SJSA1 (cell line): ENCODE results near the gene MKKS. TPM values are rescaled to one million over a fixed set of nuclear protein-coding genes. Genes with fewer than 3 reads are reported as not detected.

Experiments used
- DNase-seq, 2 experiments: peaks; one replicate each; pipeline ENCODE4 v3.0.0-alpha.2; 2015 to 2020; ENCODE audit warnings: low spot score in 2 of 2, low read depth in 1 of 2
- H3K27ac ChIP-seq: fragments of 250-450 bp; sonication (Bioruptor Pico); 2 replicates; pipeline ENCODE4 v1.5.1; 2020; ENCODE audit warnings: mild to moderate bottlenecking, moderate library complexity
- H3K27me3 ChIP-seq: fragments of 250-450 bp; sonication (Bioruptor Pico); replicated peaks from 2 replicates; pipeline ENCODE4 v1.5.1; 2020; ENCODE audit warnings: mild to moderate bottlenecking, moderate library complexity
- H3K36me3 ChIP-seq: fragments of 250-450 bp; sonication (Bioruptor Pico); 2 replicates; pipeline ENCODE4 v1.5.1; 2020; ENCODE audit warnings: mild to moderate bottlenecking
- H3K4me1 ChIP-seq: fragments of 250-450 bp; sonication (Bioruptor Pico); replicated peaks from 2 replicates; pipeline ENCODE4 v1.6.1; 2021; ENCODE audit warnings: mild to moderate bottlenecking
- H3K4me3 ChIP-seq: fragments of 250-450 bp; sonication (Bioruptor Pico); 2 replicates; pipeline ENCODE4 v1.5.1; 2020; ENCODE audit warnings: mild to moderate bottlenecking
- H3K9me3 ChIP-seq: fragments of 250-450 bp; sonication (Bioruptor Pico); replicated peaks from 2 replicates; pipeline ENCODE4 v1.5.1; 2020; ENCODE audit warnings: mild to moderate bottlenecking
- total RNA-seq: library from RNA; depleted of rRNA; stranded (reverse); fragments of >200 nt; shearing (Covaris generic); gene quantifications from 2 replicates; pipeline ENCODE4 v1.2.3, GENCODE V29; 2014

The MKKS gene
- total RNA-seq, 1 experiment from 2014 or later = 11.8 TPM

DNA sequence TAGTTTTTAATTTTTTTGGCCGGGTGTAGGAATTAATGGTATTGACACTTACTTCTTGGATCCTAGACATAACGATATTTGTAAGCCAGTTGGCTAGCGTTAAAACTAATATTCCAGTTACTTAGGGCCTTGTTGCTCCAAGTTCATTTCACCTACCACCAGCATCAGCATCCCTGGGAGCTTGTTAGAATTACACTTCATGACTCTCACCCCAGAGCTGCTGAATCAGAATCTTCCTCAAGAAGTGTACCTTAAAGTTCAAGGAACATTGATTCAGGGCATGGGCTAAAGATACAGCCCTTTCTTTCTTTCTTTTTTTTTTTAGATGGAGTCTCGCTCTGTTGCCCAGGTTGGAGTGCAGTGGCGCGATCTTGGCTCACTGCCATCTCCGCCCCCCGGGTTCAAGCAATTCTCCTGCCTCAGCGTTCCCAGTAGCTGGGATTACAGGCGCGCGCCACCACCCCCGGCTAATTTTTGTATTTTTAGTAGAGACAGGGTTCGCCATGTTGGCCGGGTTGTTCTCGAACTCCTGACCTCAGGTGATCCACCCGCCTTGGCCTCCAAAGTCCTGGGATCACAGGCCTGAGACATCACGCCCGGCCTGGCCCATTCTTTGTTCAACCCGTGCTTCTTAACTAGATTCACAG, 2.2 kb upstream of the MKKS start:
- Histone ChIP-seq H3K36me3 (peaks cover 5% of the 10 kb centered on the region; the same call in 1 of the 2 replicates), H3K9me3 (no peaks in the 10 kb centered on the region), H3K4me1 (peaks cover 12% of the 10 kb centered on the region), H3K27me3 (no peaks in the 10 kb centered on the region), H3K27ac (no peak overlapping the region), H3K4me3 (no peak overlapping the region)
- no peak for DNase-seq

DNA sequence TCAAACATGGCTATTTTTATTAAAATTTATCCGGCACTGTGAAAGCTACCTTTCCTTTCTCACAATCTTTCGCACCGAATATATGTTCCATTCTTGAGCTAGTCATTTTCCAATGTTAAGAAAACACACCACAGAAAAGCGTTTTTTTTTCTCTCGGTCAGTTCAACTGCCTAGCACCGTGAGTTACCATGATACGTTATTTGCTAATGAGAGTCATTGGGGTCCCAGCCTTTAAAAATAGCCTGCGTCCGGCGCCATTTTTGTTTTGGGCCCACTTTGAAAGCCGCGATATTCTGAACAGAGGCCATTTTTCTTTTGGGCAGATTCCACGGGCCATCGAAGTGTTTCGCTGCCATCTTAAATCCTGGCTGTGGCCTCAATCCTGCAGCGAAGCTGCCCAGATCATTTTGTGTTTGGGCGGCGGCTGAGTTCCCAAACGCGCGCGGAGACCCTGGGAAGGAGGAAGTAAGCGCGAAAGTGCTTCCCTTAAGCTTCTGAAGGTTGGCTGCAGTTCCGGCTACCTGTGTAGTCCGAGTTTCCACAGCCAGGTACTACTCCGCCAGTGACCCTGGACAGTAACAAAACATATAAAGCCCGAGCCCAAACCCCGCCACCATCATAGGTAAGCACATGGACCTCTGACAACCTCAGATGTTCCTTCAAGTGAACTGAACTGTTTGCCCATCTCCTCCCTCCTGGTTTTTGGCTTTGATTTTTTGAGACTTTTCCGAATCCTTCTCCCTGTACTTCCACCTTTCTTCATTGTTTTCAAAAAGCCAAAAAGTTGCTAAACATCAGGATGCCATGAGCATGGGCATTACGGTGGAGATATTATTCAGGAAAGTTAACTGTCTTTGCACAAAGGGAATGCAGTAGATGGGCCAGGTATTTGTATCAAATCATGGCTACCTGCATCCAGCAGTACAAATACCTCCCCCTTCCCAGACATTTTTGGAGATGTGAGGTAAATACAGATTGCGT, 1.1 kb upstream of the MKKS start, which contains the start of gene SLX4IP:
Gene SLX4IP, plus strand, starts transcription at position 474 of the 981 bp plus-strand sequence. CDS start 22,900 bp downstream, outside the sequence.
- no peaks in the 10 kb centered on the region for H3K27me3 ChIP-seq
- H3K9me3 ChIP-seq = no peaks in the 10 kb centered on the region
- DNase-seq = peak; percentile 90 to 93
- peaks cover 5% of the 10 kb centered on the region; the same call in 1 of the 2 replicates for H3K36me3 ChIP-seq
- peak within 1 kb of the TSS; percentile 87 for H3K27ac ChIP-seq
- peaks cover 19% of the 10 kb centered on the region for H3K4me1 ChIP-seq
- H3K4me3 ChIP-seq = peak within 1 kb of the TSS; percentile 69

DNA sequence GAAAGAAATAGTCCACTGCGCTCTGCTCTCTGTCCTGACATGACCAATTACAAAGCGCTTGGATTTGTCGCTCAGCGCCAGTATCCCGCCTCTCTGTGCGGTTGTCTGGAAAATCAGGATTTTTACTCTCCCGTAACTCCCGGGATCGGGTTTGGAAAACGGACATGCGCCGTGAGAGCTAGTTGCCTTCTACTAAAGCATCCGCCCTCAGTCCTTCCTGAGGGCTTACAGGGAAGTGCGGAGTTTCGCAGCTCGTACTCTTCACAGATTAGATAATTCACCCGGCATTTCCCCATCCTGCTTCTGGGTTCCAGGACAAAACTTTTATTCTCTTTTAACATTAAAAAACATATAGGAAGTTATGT, 427 bp upstream of the MKKS start:
- Histone ChIP-seq H3K4me3 (peak overlapping the region; percentile 69), H3K4me1 (peaks cover 26% of the 10 kb centered on the region), H3K27me3 (no peaks in the 10 kb centered on the region), H3K9me3 (no peaks in the 10 kb centered on the region), H3K27ac (peak overlapping the region; percentile 87), H3K36me3 (peaks cover 5% of the 10 kb centered on the region; the same call in 1 of the 2 replicates)
- peak; percentile 95 to 98 for DNase-seq

DNA sequence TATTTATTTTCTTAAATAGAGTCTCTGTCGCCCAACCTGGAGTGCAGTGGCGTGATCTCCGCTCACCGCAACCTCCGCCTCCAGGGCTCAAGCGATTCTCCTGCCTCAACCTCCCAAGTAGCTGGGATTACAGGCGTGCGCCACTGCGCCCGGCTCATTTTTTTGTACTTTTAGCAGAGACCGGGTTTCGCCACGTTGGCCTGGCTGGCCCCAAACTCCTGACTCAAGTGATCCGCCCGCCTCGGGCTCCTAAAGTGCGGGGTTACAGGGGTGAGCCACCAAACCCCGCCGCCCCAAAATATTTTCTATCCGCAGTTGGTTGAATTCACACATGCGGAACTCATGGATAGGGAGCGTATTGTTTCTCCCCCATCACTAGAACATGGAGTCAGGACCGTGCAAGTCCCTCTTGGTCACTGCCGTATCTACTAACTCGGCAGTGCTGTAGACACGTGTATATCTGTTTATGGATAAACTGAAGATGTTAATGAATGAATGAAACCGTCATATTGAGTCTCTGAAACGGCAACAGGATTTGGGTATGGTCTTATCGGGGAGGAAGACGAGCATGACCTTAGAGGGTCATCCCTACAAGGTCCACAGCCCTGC, 904 bp downstream of the MKKS start:
- Histone ChIP-seq H3K4me1 (peaks cover 28% of the 10 kb centered on the region), H3K4me3 (peak overlapping the region; percentile 69), H3K27ac (no peak overlapping the region), H3K9me3 (no peaks in the 10 kb centered on the region), H3K27me3 (no peaks in the 10 kb centered on the region), H3K36me3 (peaks cover 5% of the 10 kb centered on the region; the same call in 1 of the 2 replicates)
- no peak for DNase-seq

DNA sequence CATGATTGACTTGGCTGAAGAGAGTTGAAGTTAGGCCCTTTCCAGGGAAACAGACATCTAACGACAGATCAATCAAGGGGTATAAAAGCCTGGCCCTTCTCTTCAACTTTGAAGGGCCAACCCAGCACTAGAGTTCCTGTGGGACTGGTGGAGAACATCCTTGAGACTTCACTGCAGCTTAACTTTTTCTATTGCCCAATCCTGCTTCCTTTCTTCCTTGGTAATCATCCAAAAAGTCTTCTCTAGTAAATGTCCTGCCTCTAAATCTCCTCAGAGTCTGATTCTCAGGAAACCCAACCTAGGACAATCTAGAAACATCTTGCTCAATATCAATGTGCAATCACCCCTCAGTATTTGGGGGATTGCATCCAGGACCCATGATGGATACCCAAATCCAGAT, 1.9 kb downstream of the MKKS start:
- Histone ChIP-seq H3K36me3 (peaks cover 5% of the 10 kb centered on the region; the same call in 1 of the 2 replicates), H3K27ac (no peak overlapping the region), H3K9me3 (no peaks in the 10 kb centered on the region), H3K4me3 (no peak overlapping the region), H3K4me1 (peaks cover 28% of the 10 kb centered on the region), H3K27me3 (no peaks in the 10 kb centered on the region)
- DNase-seq = no peak

DNA sequence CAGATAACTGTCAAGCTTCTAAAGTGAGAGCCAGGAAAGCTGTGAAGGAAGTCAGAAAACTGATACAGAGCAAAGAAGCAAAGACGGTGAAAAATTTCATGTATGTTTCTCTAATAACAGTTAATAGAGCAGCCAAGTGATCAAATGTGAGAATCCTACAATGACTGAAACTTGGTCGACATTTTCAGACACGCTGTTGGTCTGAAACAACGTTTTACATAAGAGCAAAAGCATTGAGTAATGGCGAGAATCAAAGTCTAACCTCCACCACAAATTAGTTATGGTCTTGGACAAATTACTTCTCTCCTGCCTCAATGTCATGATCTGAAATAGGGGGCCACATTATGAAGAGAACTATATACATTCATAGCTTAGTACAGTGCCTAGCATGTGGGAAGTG, 3.3 kb downstream of the MKKS start:
- peaks cover 5% of the 10 kb centered on the region; the same call in 1 of the 2 replicates for H3K36me3 ChIP-seq
- H3K4me1 ChIP-seq = peaks cover 27% of the 10 kb centered on the region
- no peak for DNase-seq
- no peak overlapping the region for H3K4me3 ChIP-seq
- no peaks in the 10 kb centered on the region for H3K27me3 ChIP-seq
- no peaks in the 10 kb centered on the region for H3K9me3 ChIP-seq
- no peak overlapping the region for H3K27ac ChIP-seq

DNA sequence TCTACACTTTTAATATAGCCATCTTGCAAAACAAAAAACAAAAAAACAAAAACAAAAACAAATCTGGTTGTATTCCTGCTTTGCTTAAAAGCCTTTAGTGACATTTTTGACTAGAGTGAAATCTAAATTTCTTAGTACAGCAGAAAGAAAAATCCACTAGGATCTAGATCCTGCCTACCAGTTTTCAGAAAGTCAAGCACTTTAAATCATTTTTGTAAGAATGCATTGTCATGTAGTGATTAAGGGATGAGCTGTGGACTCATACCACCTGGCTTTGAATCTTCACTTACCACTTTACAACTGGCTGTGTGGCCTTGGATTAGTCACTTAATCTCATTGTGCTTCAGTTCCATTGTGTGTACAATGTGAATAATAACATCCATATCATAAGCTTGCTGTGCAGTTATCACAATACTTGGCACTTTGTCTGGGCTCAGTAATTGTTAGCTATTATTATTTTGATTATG, 4.0 kb downstream of the MKKS start:
- peak overlapping the region; percentile 10; the same call in 1 of the 2 replicates for H3K27ac ChIP-seq
- no peaks in the 10 kb centered on the region for H3K9me3 ChIP-seq
- H3K4me1 ChIP-seq = peaks cover 23% of the 10 kb centered on the region
- no peak overlapping the region for H3K4me3 ChIP-seq
- peaks cover 5% of the 10 kb centered on the region; the same call in 1 of the 2 replicates for H3K36me3 ChIP-seq
- peak in 1 of 2 experiments; percentile 39 for DNase-seq
- H3K27me3 ChIP-seq = no peaks in the 10 kb centered on the region

DNA sequence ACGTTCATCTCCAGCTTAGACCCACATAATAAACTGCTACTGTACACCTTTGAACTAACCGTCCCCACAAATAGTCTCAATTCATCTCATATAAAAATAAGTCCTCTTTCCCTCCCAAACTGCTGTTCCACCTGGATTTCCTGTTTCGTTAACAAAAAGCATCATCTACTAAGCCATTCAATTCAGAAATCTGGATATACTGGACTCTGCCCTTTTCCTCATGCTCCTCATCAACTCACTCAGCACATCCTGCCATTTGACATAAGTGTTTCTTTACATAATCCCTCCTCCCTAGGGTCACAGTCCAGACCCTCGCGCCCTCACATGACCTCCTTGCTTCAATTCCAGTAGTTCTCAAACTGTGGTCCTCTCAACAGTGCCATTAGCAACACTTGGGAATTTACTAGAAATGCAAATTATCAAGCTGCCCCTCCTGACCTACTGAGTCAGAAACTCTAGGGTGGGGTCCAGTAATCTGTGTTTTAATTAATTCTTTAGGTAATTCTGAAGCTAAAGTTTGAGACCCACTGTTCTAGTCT, 4.5 kb downstream of the MKKS start:
- Histone ChIP-seq H3K9me3 (no peaks in the 10 kb centered on the region), H3K27ac (peak overlapping the region; percentile 10; the same call in 1 of the 2 replicates), H3K4me3 (no peak overlapping the region), H3K27me3 (no peaks in the 10 kb centered on the region), H3K4me1 (peaks cover 23% of the 10 kb centered on the region), H3K36me3 (peaks cover 5% of the 10 kb centered on the region; the same call in 1 of the 2 replicates)
- no peak for DNase-seq

DNA sequence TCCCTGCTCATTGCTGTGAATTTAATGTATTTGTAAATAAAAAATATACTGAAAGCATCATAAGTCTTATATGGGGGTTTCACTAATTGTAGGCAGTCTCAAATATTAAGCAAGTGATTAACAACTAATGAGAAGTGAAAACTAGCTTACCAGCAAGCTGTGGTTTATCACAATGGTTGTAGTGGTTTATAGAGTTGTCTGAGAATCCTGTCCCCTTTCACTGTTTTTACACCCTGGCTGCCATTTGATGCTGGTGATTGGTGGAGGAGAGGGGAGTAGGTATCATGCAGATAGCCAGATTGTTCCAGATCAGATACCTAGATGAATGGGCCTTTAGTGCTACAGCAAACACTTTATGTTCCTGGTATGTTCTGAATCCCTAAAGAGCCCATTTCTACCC, 6.0 kb downstream of the MKKS start:
- Histone ChIP-seq H3K4me3 (no peak overlapping the region), H3K9me3 (no peaks in the 10 kb centered on the region), H3K4me1 (peaks cover 18% of the 10 kb centered on the region)

DNA sequence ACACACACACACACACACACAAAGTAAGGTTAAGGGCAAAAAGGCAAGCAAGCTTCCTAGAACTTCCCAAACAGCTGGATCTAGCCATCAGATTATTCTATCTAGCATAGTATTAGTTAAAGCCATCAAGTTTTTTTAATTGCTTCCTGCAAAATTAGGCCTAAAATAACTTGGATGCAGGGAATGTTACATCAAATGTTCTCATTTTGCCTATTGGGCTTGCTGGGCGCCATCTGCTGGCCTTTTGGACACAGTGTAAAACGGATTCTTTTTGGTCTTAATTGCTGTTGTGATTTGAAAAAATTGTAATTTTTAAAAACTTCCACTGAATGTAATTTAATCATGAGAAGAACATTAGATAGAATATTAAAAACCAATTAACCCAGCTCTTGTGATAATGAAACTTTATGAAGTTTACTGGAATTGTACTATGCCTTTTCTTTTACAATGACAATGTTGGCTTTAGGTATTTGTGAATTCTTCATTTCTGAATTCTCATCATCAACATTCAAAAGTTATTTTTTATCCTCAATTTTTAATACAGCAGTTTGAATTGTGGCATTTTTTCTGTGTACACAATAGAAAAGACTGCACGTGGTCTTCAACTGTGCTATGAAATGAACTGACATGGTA, 6.8 kb downstream of the MKKS start:
- H3K36me3 ChIP-seq = no peaks in the 10 kb centered on the region; the same call in 1 of the 2 replicates
- peak; percentile 44 to 55 for DNase-seq
- no peak overlapping the region for H3K27ac ChIP-seq
- H3K4me3 ChIP-seq = no peak overlapping the region
- H3K27me3 ChIP-seq = no peaks in the 10 kb centered on the region
- H3K4me1 ChIP-seq = peaks cover 17% of the 10 kb centered on the region
- no peaks in the 10 kb centered on the region for H3K9me3 ChIP-seq

More for the DNA sequence above, 6.0 kb downstream of the MKKS start:
- H3K36me3 ChIP-seq = no peaks in the 10 kb centered on the region; the same call in 1 of the 2 replicates
- H3K27ac ChIP-seq = no peak overlapping the region
- H3K27me3 ChIP-seq = no peaks in the 10 kb centered on the region
- no peak for DNase-seq

DNA sequence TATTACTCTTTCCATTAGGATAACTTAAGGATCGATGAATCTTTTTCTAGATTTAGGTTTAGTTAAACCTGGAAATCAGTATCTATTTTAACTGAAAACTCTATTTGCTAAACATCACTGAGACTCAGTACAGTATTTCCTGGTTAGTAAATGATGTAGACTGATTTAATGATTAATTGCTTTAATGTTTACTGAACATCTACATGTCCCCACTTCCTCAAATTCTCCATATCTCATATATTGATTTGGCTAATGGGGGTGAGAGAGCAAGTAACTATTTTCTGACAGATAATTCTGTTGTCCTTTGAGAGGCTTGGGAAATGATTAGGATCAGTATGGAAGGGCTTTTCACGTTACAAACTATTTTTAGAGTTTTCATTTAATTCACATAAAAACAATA, 10.3 kb downstream of the MKKS start:
- no peak overlapping the region for H3K27ac ChIP-seq
- no peaks in the 10 kb centered on the region for H3K27me3 ChIP-seq
- no peak for DNase-seq
- no peaks in the 10 kb centered on the region for H3K4me1 ChIP-seq
- H3K4me3 ChIP-seq = no peak overlapping the region
- H3K9me3 ChIP-seq = no peaks in the 10 kb centered on the region
- no peaks in the 10 kb centered on the region; the same call in none of the 2 replicates for H3K36me3 ChIP-seq

DNA sequence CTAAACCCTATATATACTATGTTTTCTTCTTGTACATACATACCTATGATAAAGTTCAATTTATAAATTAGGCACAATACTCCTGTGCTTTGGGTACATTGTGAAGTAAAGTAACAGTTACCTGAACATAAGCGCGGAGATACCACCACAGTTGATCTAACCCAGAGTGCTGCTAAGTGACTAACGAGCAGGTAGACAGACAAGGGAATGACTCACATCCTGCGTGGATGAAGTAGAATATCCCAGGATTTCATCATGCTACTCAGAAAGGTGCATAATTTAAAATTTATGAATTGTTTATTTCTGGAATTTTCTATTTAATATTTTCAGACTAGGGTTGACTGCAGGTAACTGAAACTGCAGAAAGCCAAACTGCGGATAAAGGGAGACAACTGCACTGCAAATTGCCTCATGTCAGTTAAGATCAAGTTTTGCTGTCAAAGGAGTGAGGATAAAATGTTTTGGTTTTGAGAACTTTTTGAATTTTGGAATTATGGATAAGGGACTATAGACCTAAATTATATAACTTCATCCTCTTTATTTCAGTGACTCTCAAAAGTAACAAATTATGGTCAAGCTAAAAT, 14.4 kb downstream of the MKKS start:
- DNase-seq = no peak
- Histone ChIP-seq H3K4me3 (no peak overlapping the region), H3K36me3 (peaks cover 9% of the 10 kb centered on the region), H3K27ac (no peak overlapping the region), H3K4me1 (peaks cover 12% of the 10 kb centered on the region), H3K9me3 (no peaks in the 10 kb centered on the region), H3K27me3 (no peaks in the 10 kb centered on the region)
